GM23338 (cell line): Measurements from ENCODE around the gene CENPX. TPM values are rescaled to one million over a fixed set of nuclear protein-coding genes. Genes with fewer than 3 reads are reported as not detected.
A peak's percentile ranks its signal among the peaks of the same experiment; 100 is the strongest.

Experiments used
- ATAC-seq: fragments of 200-7000 bp; cut with Tn5 transposase; 3 replicates; pipeline ENCODE4 v1.9.1; 2020
- DNase-seq: peaks from one replicate; pipeline ENCODE4 v3.0.0-alpha.2; 2015; ENCODE audit warnings: low spot score
- H2AFZ ChIP-seq: fragments of 200-600 bp; sonication (generic); 2 replicates; pipeline ENCODE4 v1.8.0; 2016; ENCODE audit warnings: antibody characterized with exemption, mild to moderate bottlenecking, moderate library complexity
- H3F3A ChIP-seq: fragments of 200-600 bp; sonication (generic); replicated peaks from 2 replicates; pipeline ENCODE4 v1.8.0; 2017; ENCODE audit warnings: antibody characterized with exemption, mixed run types, low read depth
- H3K27ac ChIP-seq: fragments of 200-600 bp; sonication (generic); 2 replicates; pipeline ENCODE4 v1.6.1; 2016; ENCODE audit warnings: low read depth
- H3K27me3 ChIP-seq: fragments of 200-600 bp; sonication (generic); 2 replicates; pipeline ENCODE4 v1.8.0; 2016; ENCODE audit warnings: mild to moderate bottlenecking, mixed run types, moderate library complexity; ENCODE audit not compliant: insufficient read depth
- H3K36me3 ChIP-seq: fragments of 200-600 bp; sonication (generic); 2 replicates; pipeline ENCODE4 v1.8.0; 2016; ENCODE audit warnings: mild to moderate bottlenecking; ENCODE audit not compliant: insufficient read depth
- H3K4me1 ChIP-seq: fragments of 200-600 bp; sonication (generic); 2 replicates; pipeline ENCODE4 v1.8.0; 2016; ENCODE audit warnings: mild to moderate bottlenecking, moderate library complexity; ENCODE audit not compliant: insufficient read depth
- H3K4me2 ChIP-seq: fragments of 200-600 bp; sonication (generic); 2 replicates; pipeline ENCODE4 v1.7.1; 2017; ENCODE audit warnings: mixed run types
- H3K4me3 ChIP-seq: fragments of 200-600 bp; sonication (generic); 2 replicates; pipeline ENCODE4 v1.6.1; 2016; ENCODE audit warnings: mixed run types
- H3K79me2 ChIP-seq: fragments of 200-600 bp; sonication (generic); replicated peaks from 2 replicates; pipeline ENCODE4 v1.8.0; 2017; ENCODE audit warnings: mild to moderate bottlenecking; ENCODE audit not compliant: insufficient read depth
- H3K9me2 ChIP-seq: fragments of 200-600 bp; sonication (generic); 2 replicates; pipeline ENCODE4 v1.8.0; 2017; ENCODE audit not compliant: insufficient read depth
- H4K20me1 ChIP-seq: fragments of 200-600 bp; sonication (generic); replicated peaks from 2 replicates; pipeline ENCODE4 v1.8.0; 2017; ENCODE audit warnings: mild to moderate bottlenecking; ENCODE audit not compliant: insufficient read depth
- H3K27ac Mint-ChIP-seq: 2 replicates; pipeline ENCODE4 v1.8.0; 2020; ENCODE audit warnings: inconsistent platforms, mild to moderate bottlenecking, moderate library complexity, mixed read lengths
- H3K27me3 Mint-ChIP-seq: 3 replicates; pipeline ENCODE4 v1.8.0; 2022; ENCODE audit warnings: low read depth, mild to moderate bottlenecking, moderate library complexity, mixed read lengths, inconsistent platforms; ENCODE audit not compliant: insufficient read depth, poor library complexity
- H3K36me3 Mint-ChIP-seq: 3 replicates; pipeline ENCODE4 v1.8.0; 2021; ENCODE audit warnings: low read depth, mild to moderate bottlenecking, inconsistent platforms, moderate library complexity, mixed read lengths
- H3K4me1 Mint-ChIP-seq: 3 replicates; pipeline ENCODE4 v1.8.0; 2020; ENCODE audit warnings: mild to moderate bottlenecking, inconsistent platforms, mixed read lengths
- H3K4me3 Mint-ChIP-seq: 3 replicates; pipeline ENCODE4 v1.8.0; 2021; ENCODE audit warnings: moderate library complexity, mild to moderate bottlenecking, inconsistent platforms, mixed read lengths
- H3K9me3 Mint-ChIP-seq: 3 replicates; pipeline ENCODE4 v1.8.0; 2020; ENCODE audit warnings: moderate library complexity, mild to moderate bottlenecking, inconsistent platforms, mixed read lengths
- CREB1 ChIP-seq: fragments of 250-450 bp; sonication (Bioruptor Pico); IDR thresholded peaks from 2 replicates; pipeline ENCODE4 v1.5.0; 2020; ENCODE audit warnings: low read depth, mild to moderate bottlenecking, moderate library complexity
- EZH2 ChIP-seq: fragments of 200-600 bp; sonication (generic); IDR thresholded peaks from one replicate; pipeline ENCODE4 v1.8.0; 2017; ENCODE audit warnings: antibody characterized with exemption, mild to moderate bottlenecking, low read depth; ENCODE audit not compliant: unreplicated experiment
- EZH2phosphoT487 ChIP-seq: fragments of 200-600 bp; sonication (generic); IDR thresholded peaks from one replicate; pipeline ENCODE4 v1.8.1; 2018; ENCODE audit warnings: antibody characterized with exemption; ENCODE audit not compliant: unreplicated experiment
- JUNB ChIP-seq: IDR thresholded peaks from one replicate; pipeline ENCODE4 v1.6.1; 2016; ENCODE audit warnings: antibody characterized with exemption; ENCODE audit not compliant: unreplicated experiment
- NANOG ChIP-seq: IDR thresholded peaks from 2 replicates; pipeline ENCODE4 v1.6.1; 2016; ENCODE audit warnings: antibody characterized with exemption, borderline replicate concordance
- POLR2AphosphoS5 ChIP-seq: IDR thresholded peaks from 2 replicates; pipeline ENCODE4 v1.6.1; 2016; ENCODE audit warnings: antibody characterized with exemption, low read depth
- STAT1 ChIP-seq: IDR thresholded peaks from one replicate; pipeline ENCODE4 v1.6.1; 2016; ENCODE audit warnings: antibody characterized with exemption; ENCODE audit not compliant: unreplicated experiment
- ZNF114 ChIP-seq: fragments of 250-450 bp; sonication (Bioruptor Pico); IDR thresholded peaks from 2 replicates; pipeline ENCODE4 v1.5.0; 2020; ENCODE audit warnings: mild to moderate bottlenecking, moderate library complexity
- ZNF331 ChIP-seq: fragments of 250-450 bp; sonication (Bioruptor Pico); IDR thresholded peaks from 2 replicates; pipeline ENCODE4 v1.5.0; 2020; ENCODE audit warnings: low read depth, mild to moderate bottlenecking, moderate library complexity
- polyA plus RNA-seq: library from polyadenylated mRNA; unstranded; fragments of >200 nt; fragmentation: Nextera tagmentation; extraction: Ambion mirVana; gene quantifications from 2 replicates; pipeline ENCODE4 v1.2.1, GENCODE V29; 2016
- total RNA-seq: library from RNA; depleted of rRNA; stranded (reverse); fragments of >200 nt; shearing (Covaris generic); gene quantifications from 2 replicates; pipeline ENCODE4 v1.2.3, GENCODE V29; 2014
- TF ChIP-seq, protein P1 (sequence below), 2 experiments: fragments of 200-600 bp in 1 of 2; sonication (generic) in 1 of 2; conservative IDR thresholded peaks; 2 replicates each; pipeline versions ENCODE4 v1.5.1 to v1.6.1; 2016 to 2017; ENCODE audit warnings: antibody characterized with exemption in 2 of 2, low read depth in 2 of 2, mild to moderate bottlenecking in 2 of 2, moderate library complexity in 1 of 2
- TF ChIP-seq, protein P2 (sequence below): IDR thresholded peaks from 2 replicates; pipeline ENCODE4 v1.6.1; 2016; ENCODE audit warnings: antibody characterized with exemption
- TF ChIP-seq, protein P3 (sequence below): IDR thresholded peaks from one replicate; pipeline ENCODE4 v1.6.1; 2018; ENCODE audit warnings: antibody characterized with exemption; ENCODE audit not compliant: unreplicated experiment

The CENPX gene
- total and polyA plus RNA-seq, 2 experiments from 2014 or later: 114 to 157 TPM

DNA sequence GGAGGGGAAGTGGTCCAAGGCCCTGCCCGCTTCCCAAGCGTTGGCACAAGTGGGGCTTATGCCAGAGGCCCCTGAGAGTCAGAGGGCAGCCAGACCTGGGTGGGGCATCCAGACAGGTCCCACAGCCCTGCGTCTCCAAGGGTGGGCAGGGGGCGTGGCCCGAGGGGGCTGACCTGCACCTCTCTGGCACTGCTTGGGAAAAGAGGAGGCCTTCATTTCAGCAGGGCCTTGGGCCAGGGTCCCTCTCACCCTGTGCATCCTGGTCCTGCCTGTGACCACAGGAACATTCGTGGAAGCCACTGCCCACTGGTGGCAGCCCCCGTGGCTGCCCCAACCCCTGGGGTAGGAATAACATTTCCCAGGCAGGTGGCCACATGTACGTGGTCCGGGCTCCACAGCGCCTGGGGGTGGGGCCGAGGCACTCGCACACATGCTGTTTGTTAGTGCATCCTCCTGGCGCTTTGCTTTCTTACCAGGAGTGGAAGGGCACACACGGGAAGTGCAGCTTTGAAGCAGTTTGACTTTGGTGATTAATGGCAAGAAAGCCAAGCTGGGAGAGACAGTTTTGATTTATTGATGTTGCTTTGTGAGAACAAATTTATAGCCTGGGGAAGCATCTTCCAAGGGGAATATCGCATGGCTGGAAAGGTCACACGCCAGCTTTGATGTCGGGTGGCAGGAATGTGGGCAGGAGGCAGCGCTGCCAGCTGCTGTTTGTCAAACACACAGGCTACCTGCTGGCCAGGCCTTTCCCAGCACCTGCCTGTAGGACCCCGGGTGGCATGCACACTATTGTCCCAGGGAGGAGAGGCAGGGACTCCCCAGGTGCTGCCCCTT lies 4.3 kb downstream of the CENPX start:
- Mint-ChIP-seq H3K27ac (no peak overlapping the region), H3K4me1 (peaks cover 5% of the 10 kb centered on the region; the same call in 2 of the 3 replicates), H3K9me3 (no peaks in the 10 kb centered on the region), H3K4me3 (no peak overlapping the region; the same call in 2 of the 3 replicates), H3K27me3 (peaks cover 17% of the 10 kb centered on the region), H3K36me3 (peaks cover 6% of the 10 kb centered on the region; the same call in 1 of the 3 replicates)
- H4K20me1 ChIP-seq: peaks cover 3% of the 10 kb centered on the region
- H3K36me3 ChIP-seq: no peaks in the 10 kb centered on the region
- no peaks in the 10 kb centered on the region for H3K9me2 ChIP-seq
- no peak overlapping the region for H2AFZ ChIP-seq
- no peak for TF ChIP-seq ZNF331 (CRISPR knock-in tag)
- no peak for TF ChIP-seq ZNF114 (CRISPR knock-in tag)
- TF ChIP-seq, protein P1, sequence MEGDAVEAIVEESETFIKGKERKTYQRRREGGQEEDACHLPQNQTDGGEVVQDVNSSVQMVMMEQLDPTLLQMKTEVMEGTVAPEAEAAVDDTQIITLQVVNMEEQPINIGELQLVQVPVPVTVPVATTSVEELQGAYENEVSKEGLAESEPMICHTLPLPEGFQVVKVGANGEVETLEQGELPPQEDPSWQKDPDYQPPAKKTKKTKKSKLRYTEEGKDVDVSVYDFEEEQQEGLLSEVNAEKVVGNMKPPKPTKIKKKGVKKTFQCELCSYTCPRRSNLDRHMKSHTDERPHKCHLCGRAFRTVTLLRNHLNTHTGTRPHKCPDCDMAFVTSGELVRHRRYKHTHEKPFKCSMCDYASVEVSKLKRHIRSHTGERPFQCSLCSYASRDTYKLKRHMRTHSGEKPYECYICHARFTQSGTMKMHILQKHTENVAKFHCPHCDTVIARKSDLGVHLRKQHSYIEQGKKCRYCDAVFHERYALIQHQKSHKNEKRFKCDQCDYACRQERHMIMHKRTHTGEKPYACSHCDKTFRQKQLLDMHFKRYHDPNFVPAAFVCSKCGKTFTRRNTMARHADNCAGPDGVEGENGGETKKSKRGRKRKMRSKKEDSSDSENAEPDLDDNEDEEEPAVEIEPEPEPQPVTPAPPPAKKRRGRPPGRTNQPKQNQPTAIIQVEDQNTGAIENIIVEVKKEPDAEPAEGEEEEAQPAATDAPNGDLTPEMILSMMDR (conservative IDR thresholded peaks at IDR 0.05; ENCODE audit: low read depth in 2 of 2): no peak
- no peak for TF ChIP-seq STAT1
- no peak for TF ChIP-seq CREB1 (CRISPR knock-in tag)
- no peaks in the 10 kb centered on the region for H3K27me3 ChIP-seq
- no peak for DNase-seq
- H3K27ac ChIP-seq: 0 out of 2 replicates have a peak overlapping the region, but pooled peaks have one; percentile 80
- peaks cover 5% of the 10 kb centered on the region; the same call in 1 of the 2 replicates for H3K4me1 ChIP-seq
- no peak overlapping the region for H3K4me2 ChIP-seq
- H3K4me3 ChIP-seq: no peak overlapping the region
- no peak for ATAC-seq
- H3K79me2 ChIP-seq: peaks cover 15% of the 10 kb centered on the region
- peaks cover 8% of the 10 kb centered on the region; the same call in 1 of the 2 replicates for H3F3A ChIP-seq

DNA sequence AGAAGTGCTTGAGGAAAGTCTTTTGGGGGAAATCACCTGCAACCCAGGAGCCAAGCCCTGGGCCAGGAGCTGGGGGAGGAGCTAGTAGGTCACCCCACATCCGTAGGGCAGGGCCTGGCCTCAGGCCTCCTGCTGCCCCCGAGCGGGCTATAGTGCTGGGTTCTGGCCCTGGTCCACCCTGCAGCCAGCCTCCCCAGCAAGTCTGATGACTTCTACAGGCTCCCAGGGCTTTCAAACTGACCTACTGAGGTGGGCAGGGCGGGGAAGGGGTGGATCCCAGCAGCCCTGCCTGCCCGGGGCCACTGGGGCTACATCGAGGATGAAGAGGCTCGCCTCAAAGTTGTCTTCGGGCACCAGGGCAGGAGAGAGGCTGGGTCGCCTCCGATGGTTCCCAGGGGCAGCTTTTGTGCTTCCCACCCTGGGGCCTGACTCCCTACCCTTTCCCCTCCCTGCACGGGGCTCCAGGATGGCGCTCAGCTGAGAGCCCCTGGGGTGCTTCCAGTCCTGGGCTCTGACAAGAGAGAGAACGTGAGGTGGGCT lies 5.0 kb downstream of the CENPX start:
- Histone ChIP-seq H3K79me2 (peaks cover 15% of the 10 kb centered on the region), H3K4me3 (no peak overlapping the region), H3K27me3 (no peaks in the 10 kb centered on the region), H3K4me1 (peaks cover 5% of the 10 kb centered on the region; the same call in 1 of the 2 replicates), H2AFZ (no peak overlapping the region), H3K4me2 (no peak overlapping the region), H3K27ac (peak overlapping the region; percentile 80; the same call in 1 of the 2 replicates), H3K9me2 (no peaks in the 10 kb centered on the region), H3K36me3 (no peaks in the 10 kb centered on the region), H4K20me1 (peaks cover 3% of the 10 kb centered on the region), H3F3A (peaks cover 8% of the 10 kb centered on the region; the same call in 1 of the 2 replicates)
- ATAC-seq: no peak
- Mint-ChIP-seq H3K4me3 (no peak overlapping the region), H3K4me1 (peaks cover 5% of the 10 kb centered on the region; the same call in 2 of the 3 replicates), H3K27me3 (peaks cover 15% of the 10 kb centered on the region), H3K36me3 (peaks cover 6% of the 10 kb centered on the region; the same call in 1 of the 3 replicates), H3K9me3 (no peaks in the 10 kb centered on the region), H3K27ac (no peak overlapping the region)
- DNase-seq: no peak
- TF ChIP-seq, protein P2, sequence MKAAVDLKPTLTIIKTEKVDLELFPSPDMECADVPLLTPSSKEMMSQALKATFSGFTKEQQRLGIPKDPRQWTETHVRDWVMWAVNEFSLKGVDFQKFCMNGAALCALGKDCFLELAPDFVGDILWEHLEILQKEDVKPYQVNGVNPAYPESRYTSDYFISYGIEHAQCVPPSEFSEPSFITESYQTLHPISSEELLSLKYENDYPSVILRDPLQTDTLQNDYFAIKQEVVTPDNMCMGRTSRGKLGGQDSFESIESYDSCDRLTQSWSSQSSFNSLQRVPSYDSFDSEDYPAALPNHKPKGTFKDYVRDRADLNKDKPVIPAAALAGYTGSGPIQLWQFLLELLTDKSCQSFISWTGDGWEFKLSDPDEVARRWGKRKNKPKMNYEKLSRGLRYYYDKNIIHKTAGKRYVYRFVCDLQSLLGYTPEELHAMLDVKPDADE: no peak
- no peak for TF ChIP-seq NANOG
- no peak for TF ChIP-seq STAT1
- TF ChIP-seq, protein P3, sequence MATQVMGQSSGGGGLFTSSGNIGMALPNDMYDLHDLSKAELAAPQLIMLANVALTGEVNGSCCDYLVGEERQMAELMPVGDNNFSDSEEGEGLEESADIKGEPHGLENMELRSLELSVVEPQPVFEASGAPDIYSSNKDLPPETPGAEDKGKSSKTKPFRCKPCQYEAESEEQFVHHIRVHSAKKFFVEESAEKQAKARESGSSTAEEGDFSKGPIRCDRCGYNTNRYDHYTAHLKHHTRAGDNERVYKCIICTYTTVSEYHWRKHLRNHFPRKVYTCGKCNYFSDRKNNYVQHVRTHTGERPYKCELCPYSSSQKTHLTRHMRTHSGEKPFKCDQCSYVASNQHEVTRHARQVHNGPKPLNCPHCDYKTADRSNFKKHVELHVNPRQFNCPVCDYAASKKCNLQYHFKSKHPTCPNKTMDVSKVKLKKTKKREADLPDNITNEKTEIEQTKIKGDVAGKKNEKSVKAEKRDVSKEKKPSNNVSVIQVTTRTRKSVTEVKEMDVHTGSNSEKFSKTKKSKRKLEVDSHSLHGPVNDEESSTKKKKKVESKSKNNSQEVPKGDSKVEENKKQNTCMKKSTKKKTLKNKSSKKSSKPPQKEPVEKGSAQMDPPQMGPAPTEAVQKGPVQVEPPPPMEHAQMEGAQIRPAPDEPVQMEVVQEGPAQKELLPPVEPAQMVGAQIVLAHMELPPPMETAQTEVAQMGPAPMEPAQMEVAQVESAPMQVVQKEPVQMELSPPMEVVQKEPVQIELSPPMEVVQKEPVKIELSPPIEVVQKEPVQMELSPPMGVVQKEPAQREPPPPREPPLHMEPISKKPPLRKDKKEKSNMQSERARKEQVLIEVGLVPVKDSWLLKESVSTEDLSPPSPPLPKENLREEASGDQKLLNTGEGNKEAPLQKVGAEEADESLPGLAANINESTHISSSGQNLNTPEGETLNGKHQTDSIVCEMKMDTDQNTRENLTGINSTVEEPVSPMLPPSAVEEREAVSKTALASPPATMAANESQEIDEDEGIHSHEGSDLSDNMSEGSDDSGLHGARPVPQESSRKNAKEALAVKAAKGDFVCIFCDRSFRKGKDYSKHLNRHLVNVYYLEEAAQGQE: no peak
- TF ChIP-seq EZH2phosphoT487: no peak
- TF ChIP-seq EZH2: no peak
- TF ChIP-seq POLR2AphosphoS5: no peak
- TF ChIP-seq ZNF331 (CRISPR knock-in tag): no peak
- TF ChIP-seq ZNF114 (CRISPR knock-in tag): no peak
- TF ChIP-seq CREB1 (CRISPR knock-in tag): no peak
- TF ChIP-seq, protein P1 (conservative IDR thresholded peaks at IDR 0.05; ENCODE audit: low read depth in 2 of 2): no peak
- TF ChIP-seq JUNB: no peak
